ENCODE results near the gene AKR1D1.

- TF ChIP-seq POLR2A (IDR thresholded peaks at IDR 0.05; ENCODE audit: borderline replicate concordance, extremely low read depth, insufficient read depth, insufficient read length) (no peak), CTCF (IDR thresholded peaks at IDR 0.05 in 2 of 3, conservative IDR thresholded peaks at IDR 0.05 in 1 of 3; ENCODE audit: borderline replicate concordance in 1 of 3, insufficient read depth in 1 of 3, low read depth in 2 of 3, low read length in 2 of 3) (no peak), EZH2 (IDR thresholded peaks at IDR 0.05) (no peak), ELF1 (IDR thresholded peaks at IDR 0.05; ENCODE audit: borderline replicate concordance, low read depth) (no peak), CEBPB (IDR thresholded peaks at IDR 0.05; ENCODE audit: low read depth) (no peak), MAX (IDR thresholded peaks at IDR 0.05) (no peak), SP1 (IDR thresholded peaks at IDR 0.05; ENCODE audit: low read depth) (no peak), EZH2phosphoT487 (IDR thresholded peaks at IDR 0.05; ENCODE audit: borderline replicate concordance) (no peak), SIN3A (IDR thresholded peaks at IDR 0.05; ENCODE audit: low read depth) (no peak), POLR2AphosphoS5 (IDR thresholded peaks at IDR 0.05; ENCODE audit: low read depth, low read length) (no peak), ZNF274 (IDR thresholded peaks at IDR 0.05; ENCODE audit: low read depth, low read length) (no peak)
These were observed 45.9 kb downstream of the AKR1D1 start for GRCh38 chr7:138122162-138122561.
